Endodermal cell (in vitro differentiated cells): Measurements from ENCODE around the gene MMP24. TPM values are rescaled to one million over a fixed set of nuclear protein-coding genes. Genes with fewer than 3 reads are reported as not detected.

ENCODE experiments used
- DNase-seq: peaks from one replicate; pipeline ENCODE4 v3.0.0-alpha.2; 2017
- H3K27ac ChIP-seq: 2 replicates; pipeline ENCODE4 v1.5.1; 2013; ENCODE audit warnings: mild to moderate bottlenecking, low read depth, low read length, moderate library complexity
- H3K27me3 ChIP-seq: 2 replicates; pipeline ENCODE4 v1.6.1; 2013; ENCODE audit warnings: mild to moderate bottlenecking, low read length, moderate library complexity; ENCODE audit not compliant: insufficient read depth, control insufficient read depth, poor library complexity, severe bottlenecking
- H3K36me3 ChIP-seq: 2 replicates; pipeline ENCODE4 v1.7.0; 2013; ENCODE audit warnings: mild to moderate bottlenecking, low read length, moderate library complexity; ENCODE audit not compliant: control insufficient read depth, insufficient read depth
- H3K4me1 ChIP-seq: one replicate; pipeline ENCODE4 v1.7.0; 2013; ENCODE audit warnings: low read length; ENCODE audit not compliant: control insufficient read depth, insufficient read depth
- H3K4me3 ChIP-seq: 2 replicates; pipeline ENCODE4 v1.5.1; 2013; ENCODE audit warnings: mild to moderate bottlenecking, low read length, moderate library complexity
- H3K9ac ChIP-seq: 2 replicates; pipeline ENCODE4 v1.6.1; 2013; ENCODE audit warnings: mild to moderate bottlenecking, low read length, moderate library complexity; ENCODE audit not compliant: poor library complexity, severe bottlenecking; ENCODE audit errors: extremely low read depth
- H3K9me3 ChIP-seq: 2 replicates; pipeline ENCODE4 v1.6.1; 2013; ENCODE audit warnings: mild to moderate bottlenecking, low read length, moderate library complexity; ENCODE audit not compliant: control insufficient read depth
- H3K27ac Mint-ChIP-seq: 2 replicates; pipeline ENCODE4 v1.8.0; 2020; ENCODE audit warnings: mixed read lengths
- H3K27me3 Mint-ChIP-seq: 2 replicates; pipeline ENCODE4 v1.8.0; 2021; ENCODE audit warnings: mild to moderate bottlenecking, mixed read lengths; ENCODE audit not compliant: insufficient read depth
- H3K36me3 Mint-ChIP-seq: 2 replicates; pipeline ENCODE4 v1.8.0; 2020; ENCODE audit warnings: low read depth, mixed read lengths
- H3K4me1 Mint-ChIP-seq: 2 replicates; pipeline ENCODE4 v1.8.0; 2020; ENCODE audit warnings: mixed read lengths
- H3K4me3 Mint-ChIP-seq: 2 replicates; pipeline ENCODE4 v1.8.0; 2020; ENCODE audit warnings: mild to moderate bottlenecking, moderate library complexity, mixed read lengths
- H3K9me3 Mint-ChIP-seq: 2 replicates; pipeline ENCODE4 v1.8.0; 2020; ENCODE audit warnings: mild to moderate bottlenecking, mixed read lengths
- WGBS, 2 experiments: methylation state at CpG; one replicate each; pipeline versions ENCODE4 v1.1.5 to v1.1.7; 2013; ENCODE audit warnings: missing lambda C conversion rate in 2 of 2, mixed read lengths in 1 of 2; ENCODE audit not compliant: insufficient coverage in 1 of 2, insufficient read length in 1 of 2; 5-methylcytosine and 5-hydroxymethylcytosine counted together
- total RNA-seq, 2 donors: library from RNA; stranded (reverse); fragmentation: NEBNext Ultra II Directional in 1 of 2; extraction: Animal tissue kit (Norgen Biotek cat#: 25700) in 1 of 2; gene quantifications; 2 replicates in 1 of 2; 3 replicates in 1 of 2; pipeline ENCODE4 v1.2.1, GENCODE V29; 2021
- TF ChIP-seq, protein P1 (sequence below): fragments of 200-600 bp; sonication (generic); conservative IDR thresholded peaks from 2 replicates; pipeline ENCODE4 v1.5.0; 2021; ENCODE audit warnings: antibody characterized with exemption, mild to moderate bottlenecking

MMP24 gene
- total RNA-seq, 2 donors from 2014 or later, result 1.3 to 5.9 TPM

DNA sequence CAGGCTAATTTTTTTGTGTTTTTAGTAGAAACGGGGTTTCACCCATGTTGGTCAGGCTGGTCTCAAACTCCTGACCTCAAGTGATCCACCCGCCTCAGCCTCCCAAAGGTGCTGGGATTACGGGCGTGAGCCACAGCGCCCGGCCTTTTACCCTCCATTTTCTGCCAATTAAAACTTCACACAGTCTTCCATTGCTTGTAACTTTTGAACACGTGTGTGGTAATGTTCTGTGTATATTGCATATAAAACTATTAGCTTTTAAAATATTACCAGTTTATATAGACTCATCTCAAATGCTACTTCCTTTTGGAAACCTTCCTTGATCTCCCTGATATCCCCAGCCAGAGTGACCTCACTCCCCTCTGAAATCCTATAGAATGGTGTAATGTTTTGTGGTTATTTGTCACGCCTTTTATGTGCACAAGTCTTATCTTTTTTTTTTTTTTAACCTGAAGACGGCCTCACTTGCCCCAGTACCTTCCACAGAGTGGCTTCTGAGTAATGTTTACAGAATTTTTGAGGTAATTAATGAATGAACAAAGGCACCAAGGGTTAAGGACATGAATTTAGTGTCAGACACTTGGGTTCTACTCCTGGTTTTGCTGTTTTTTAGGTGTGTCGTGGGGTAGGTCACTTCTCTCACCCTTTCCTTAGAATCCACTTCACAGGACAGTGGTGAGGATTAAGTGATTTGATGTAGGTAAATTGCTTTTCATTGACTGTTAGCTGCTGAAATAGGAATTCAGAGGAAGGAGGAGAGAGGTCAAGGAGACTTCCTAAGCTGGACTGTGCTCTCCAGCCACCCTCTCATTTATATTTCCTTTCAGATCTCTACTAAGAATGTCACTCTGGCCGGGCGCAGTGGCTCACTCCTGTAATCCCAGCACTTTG is 11.2 kb upstream of the MMP24 start:
- peaks cover 9% of the 10 kb centered on the region for H3K27me3 Mint-ChIP-seq
- no peak overlapping the region for H3K27ac ChIP-seq
- WGBS, 2 experiments, result 88 to 89% methylated on average over 4 to 10 of the region's 12 CpGs
- H3K36me3 Mint-ChIP-seq, result no peaks in the 10 kb centered on the region
- peaks cover 3% of the 10 kb centered on the region for H3K4me1 ChIP-seq
- H3K27ac Mint-ChIP-seq, result no peak overlapping the region
- no peaks in the 10 kb centered on the region for H3K36me3 ChIP-seq
- no peak overlapping the region for H3K4me3 ChIP-seq
- H3K4me3 Mint-ChIP-seq, result no peak overlapping the region
- no peaks in the 10 kb centered on the region for H3K9me3 ChIP-seq
- DNase-seq, result no peak
- no peaks in the 10 kb centered on the region for H3K4me1 Mint-ChIP-seq
- no peaks in the 10 kb centered on the region for H3K27me3 ChIP-seq
- peaks cover 26% of the 10 kb centered on the region for H3K9me3 Mint-ChIP-seq
- TF ChIP-seq, protein P1, sequence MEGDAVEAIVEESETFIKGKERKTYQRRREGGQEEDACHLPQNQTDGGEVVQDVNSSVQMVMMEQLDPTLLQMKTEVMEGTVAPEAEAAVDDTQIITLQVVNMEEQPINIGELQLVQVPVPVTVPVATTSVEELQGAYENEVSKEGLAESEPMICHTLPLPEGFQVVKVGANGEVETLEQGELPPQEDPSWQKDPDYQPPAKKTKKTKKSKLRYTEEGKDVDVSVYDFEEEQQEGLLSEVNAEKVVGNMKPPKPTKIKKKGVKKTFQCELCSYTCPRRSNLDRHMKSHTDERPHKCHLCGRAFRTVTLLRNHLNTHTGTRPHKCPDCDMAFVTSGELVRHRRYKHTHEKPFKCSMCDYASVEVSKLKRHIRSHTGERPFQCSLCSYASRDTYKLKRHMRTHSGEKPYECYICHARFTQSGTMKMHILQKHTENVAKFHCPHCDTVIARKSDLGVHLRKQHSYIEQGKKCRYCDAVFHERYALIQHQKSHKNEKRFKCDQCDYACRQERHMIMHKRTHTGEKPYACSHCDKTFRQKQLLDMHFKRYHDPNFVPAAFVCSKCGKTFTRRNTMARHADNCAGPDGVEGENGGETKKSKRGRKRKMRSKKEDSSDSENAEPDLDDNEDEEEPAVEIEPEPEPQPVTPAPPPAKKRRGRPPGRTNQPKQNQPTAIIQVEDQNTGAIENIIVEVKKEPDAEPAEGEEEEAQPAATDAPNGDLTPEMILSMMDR, result no peak
- H3K9ac ChIP-seq, result no peak overlapping the region

GRCh38 chr20:35216541-35216940 is 9.9 kb upstream of the MMP24 start:
- H3K4me3 ChIP-seq, result no peak overlapping the region
- no peaks in the 10 kb centered on the region for H3K27me3 ChIP-seq
- no peak for DNase-seq
- 90 to 95% methylated on average over 5 of the region's 5 CpGs for WGBS, 2 experiments
- no peaks in the 10 kb centered on the region for H3K36me3 ChIP-seq
- H3K9ac ChIP-seq, result no peak overlapping the region
- Mint-ChIP-seq H3K36me3 (no peaks in the 10 kb centered on the region), H3K4me1 (no peaks in the 10 kb centered on the region), H3K9me3 (peaks cover 26% of the 10 kb centered on the region), H3K27me3 (peaks cover 11% of the 10 kb centered on the region), H3K4me3 (no peak overlapping the region), H3K27ac (no peak overlapping the region)
- TF ChIP-seq, protein P1, result no peak
- peaks cover 3% of the 10 kb centered on the region for H3K4me1 ChIP-seq
- H3K9me3 ChIP-seq, result no peaks in the 10 kb centered on the region
- no peak overlapping the region for H3K27ac ChIP-seq

- TF ChIP-seq, protein P1, result no peak
- H3K27me3 Mint-ChIP-seq, result peaks cover 52% of the 10 kb centered on the region
- no peaks in the 10 kb centered on the region for H3K9me3 ChIP-seq
- no peak overlapping the region for H3K9ac ChIP-seq
- no peak for DNase-seq
- H3K4me3 ChIP-seq, result no peak overlapping the region
- peaks cover 50% of the 10 kb centered on the region for H3K27me3 ChIP-seq
- H3K36me3 Mint-ChIP-seq, result no peaks in the 10 kb centered on the region
- no peaks in the 10 kb centered on the region for H3K4me1 ChIP-seq
- WGBS, 2 experiments, result 97% methylated on average over 5 of the region's 5 CpGs
- H3K36me3 ChIP-seq, result no peaks in the 10 kb centered on the region
- H3K4me1 Mint-ChIP-seq, result peaks cover 12% of the 10 kb centered on the region
- no peak overlapping the region for H3K27ac Mint-ChIP-seq
- peaks cover 2% of the 10 kb centered on the region for H3K9me3 Mint-ChIP-seq
- no peak overlapping the region for H3K27ac ChIP-seq
- no peak overlapping the region for H3K4me3 Mint-ChIP-seq
Observed at GRCh38 chr20:35223941-35224340, 2.5 kb upstream of the MMP24 start.
